ENCODE results near the gene RPRM. TPM values are rescaled to one million over a fixed set of nuclear protein-coding genes. Genes with fewer than 3 reads are reported as not detected.

Gene RPRM
- total RNA-seq, 4 donors from 2014 or later: 2.0 to 3.2 TPM; not detected in 2

DNA sequence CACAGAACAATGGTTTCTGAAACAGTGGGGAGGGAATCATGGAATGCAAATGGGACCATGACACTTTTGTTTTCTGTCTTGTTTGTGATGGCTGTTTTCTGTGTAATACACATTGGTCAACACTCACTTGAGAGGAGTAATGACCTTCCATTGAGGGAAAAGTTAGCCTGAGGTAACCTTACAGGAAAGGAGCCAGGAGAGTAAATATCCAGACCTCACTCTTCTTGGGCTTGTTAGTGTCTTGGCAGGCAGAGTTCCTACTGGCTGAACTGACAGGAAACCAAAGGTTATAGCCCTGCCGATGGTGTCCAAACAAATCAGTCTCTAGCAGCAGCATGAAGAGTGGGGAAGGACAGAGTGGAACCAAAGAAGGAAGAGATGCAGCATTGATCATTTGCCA, 17.2 kb upstream of the RPRM start:
- DNase-seq: no peak
- Histone ChIP-seq H3K4me1 (no peaks in the 10 kb centered on the region), H3K4me3 (no peak overlapping the region), H3K36me3 (no peaks in the 10 kb centered on the region), H3K27ac (no peak overlapping the region), H3K9me3 (no peaks in the 10 kb centered on the region), H3K27me3 (no peaks in the 10 kb centered on the region)
- TF ChIP-seq POLR2AphosphoS5 (IDR thresholded peaks at IDR 0.05) (no peak), POLR2A (IDR thresholded peaks at IDR 0.05) (no peak), EP300 (IDR thresholded peaks at IDR 0.05; ENCODE audit: low read depth) (no peak)
- TF ChIP-seq, protein P1, sequence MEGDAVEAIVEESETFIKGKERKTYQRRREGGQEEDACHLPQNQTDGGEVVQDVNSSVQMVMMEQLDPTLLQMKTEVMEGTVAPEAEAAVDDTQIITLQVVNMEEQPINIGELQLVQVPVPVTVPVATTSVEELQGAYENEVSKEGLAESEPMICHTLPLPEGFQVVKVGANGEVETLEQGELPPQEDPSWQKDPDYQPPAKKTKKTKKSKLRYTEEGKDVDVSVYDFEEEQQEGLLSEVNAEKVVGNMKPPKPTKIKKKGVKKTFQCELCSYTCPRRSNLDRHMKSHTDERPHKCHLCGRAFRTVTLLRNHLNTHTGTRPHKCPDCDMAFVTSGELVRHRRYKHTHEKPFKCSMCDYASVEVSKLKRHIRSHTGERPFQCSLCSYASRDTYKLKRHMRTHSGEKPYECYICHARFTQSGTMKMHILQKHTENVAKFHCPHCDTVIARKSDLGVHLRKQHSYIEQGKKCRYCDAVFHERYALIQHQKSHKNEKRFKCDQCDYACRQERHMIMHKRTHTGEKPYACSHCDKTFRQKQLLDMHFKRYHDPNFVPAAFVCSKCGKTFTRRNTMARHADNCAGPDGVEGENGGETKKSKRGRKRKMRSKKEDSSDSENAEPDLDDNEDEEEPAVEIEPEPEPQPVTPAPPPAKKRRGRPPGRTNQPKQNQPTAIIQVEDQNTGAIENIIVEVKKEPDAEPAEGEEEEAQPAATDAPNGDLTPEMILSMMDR (IDR thresholded peaks at IDR 0.05): no peak
- intact Hi-C loops (cut with DNase I; ENCODE audit: low total_unique reads): no loop called here
- in situ Hi-C loops (cut with MboI; ENCODE audit: low pct_ligation_motif_present in 1 of 4, low pct_unique_long_range_greater_than_20kb in 1 of 4, low sequenced_read_pairs in 3 of 4): loop anchor here in 1 of 4 donors (25.0 kb wide), 1 partner anchor 333 kb away; no protein-coding TSS in a partner anchor
- WGBS, 2 donors (ENCODE audit: low coverage in 1 of 2): 0 to 8% methylated on average over 1 of the region's 1 CpG

DNA sequence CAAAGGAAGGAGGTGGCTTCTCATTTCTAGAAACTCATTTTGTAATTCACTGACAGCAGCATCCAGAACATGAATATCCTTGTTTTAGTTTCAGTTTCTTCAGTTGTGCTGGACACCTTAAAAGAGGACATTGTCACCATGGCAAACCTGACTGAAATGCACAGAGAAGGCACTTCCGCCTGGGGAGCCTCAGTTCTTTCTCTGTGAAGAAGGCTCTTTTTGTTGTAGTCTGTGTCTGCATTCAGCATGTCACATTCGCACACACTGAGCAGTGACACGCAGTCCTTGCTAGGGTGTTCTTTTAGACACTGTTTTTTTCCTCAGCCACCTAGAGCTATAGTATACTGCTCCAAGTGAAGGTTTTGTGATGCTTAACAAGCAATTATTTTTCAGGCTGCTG, 9.5 kb upstream of the RPRM start:
- no peaks in the 10 kb centered on the region for H3K4me1 ChIP-seq
- TF ChIP-seq EP300 (IDR thresholded peaks at IDR 0.05; ENCODE audit: low read depth) (no peak), POLR2AphosphoS5 (IDR thresholded peaks at IDR 0.05) (no peak), POLR2A (IDR thresholded peaks at IDR 0.05) (no peak)
- TF ChIP-seq, protein P1 (IDR thresholded peaks at IDR 0.05): no peak
- intact Hi-C loops (cut with DNase I; ENCODE audit: low total_unique reads) (no loop called here), in situ Hi-C loops (cut with MboI; ENCODE audit: low pct_ligation_motif_present in 1 of 4, low pct_unique_long_range_greater_than_20kb in 1 of 4, low sequenced_read_pairs in 3 of 4) (loop anchor here in 1 of 4 donors (25.0 kb wide), 1 partner anchor 326 kb away; no protein-coding TSS in a partner anchor)
- H3K27me3 ChIP-seq: no peaks in the 10 kb centered on the region
- H3K9me3 ChIP-seq: no peaks in the 10 kb centered on the region
- H3K27ac ChIP-seq: no peak overlapping the region
- no peaks in the 10 kb centered on the region for H3K36me3 ChIP-seq
- H3K4me3 ChIP-seq: no peak overlapping the region
- no peak for DNase-seq
- WGBS, 2 donors (ENCODE audit: low coverage in 1 of 2): 80 to 87% methylated on average over 3 of the region's 3 CpGs

DNA sequence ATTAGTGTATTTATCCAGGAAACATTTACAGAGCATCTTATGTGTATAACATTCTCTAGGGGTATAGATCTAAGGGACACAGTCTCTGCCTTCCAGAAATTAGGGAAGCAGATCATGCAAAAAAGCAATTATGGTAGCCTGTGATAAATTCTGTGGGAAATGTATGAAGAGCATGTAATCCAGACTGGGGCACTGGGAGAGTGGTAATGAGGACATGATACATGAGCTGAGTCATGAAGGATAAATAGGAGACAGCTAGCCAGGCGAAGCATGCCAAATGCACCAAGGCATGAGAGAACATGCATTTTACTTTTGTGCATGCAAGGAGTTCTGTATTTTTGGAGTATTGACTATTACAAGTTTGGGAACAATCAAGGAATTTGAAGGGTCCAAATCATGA, 8.9 kb upstream of the RPRM start:
- H3K9me3 ChIP-seq: no peaks in the 10 kb centered on the region
- no peaks in the 10 kb centered on the region for H3K36me3 ChIP-seq
- no peak for DNase-seq
- no peak overlapping the region for H3K4me3 ChIP-seq
- no peaks in the 10 kb centered on the region for H3K4me1 ChIP-seq
- no peak overlapping the region for H3K27ac ChIP-seq
- intact Hi-C loops (cut with DNase I; ENCODE audit: low total_unique reads) (no loop called here), in situ Hi-C loops (cut with MboI; ENCODE audit: low pct_ligation_motif_present in 1 of 4, low pct_unique_long_range_greater_than_20kb in 1 of 4, low sequenced_read_pairs in 3 of 4) (loop anchor here in 1 of 4 donors (25.0 kb wide), 1 partner anchor 325 kb away; no protein-coding TSS in a partner anchor)
- WGBS, 2 donors (ENCODE audit: low coverage in 1 of 2): 83 to 100% methylated on average over 1 of the region's 1 CpG
- H3K27me3 ChIP-seq: peaks cover 2% of the 10 kb centered on the region
- no peak for TF ChIP-seq EP300 (IDR thresholded peaks at IDR 0.05; ENCODE audit: low read depth)
- TF ChIP-seq POLR2AphosphoS5 (IDR thresholded peaks at IDR 0.05): no peak
- no peak for TF ChIP-seq POLR2A (IDR thresholded peaks at IDR 0.05)
- TF ChIP-seq, protein P1 (IDR thresholded peaks at IDR 0.05): no peak

DNA sequence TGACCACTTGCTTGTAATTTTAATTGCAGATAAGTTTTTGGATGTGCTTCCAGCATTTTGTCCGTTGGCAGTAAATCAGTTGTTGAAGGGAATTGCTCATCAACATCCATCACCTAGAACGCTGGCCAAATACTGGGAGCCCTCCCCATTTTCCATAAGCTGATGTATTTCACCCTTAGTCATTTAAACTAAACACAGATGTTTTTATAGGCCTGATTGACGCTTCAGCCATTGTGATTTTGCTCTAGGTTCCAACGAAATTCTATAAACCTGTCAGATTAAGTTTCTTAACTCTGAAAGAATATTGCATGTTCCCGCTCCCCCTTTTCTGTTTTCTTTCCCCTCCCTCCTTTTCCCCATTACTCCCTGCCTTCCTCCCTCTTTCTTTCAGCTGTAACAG, 1.0 kb upstream of the RPRM start:
- no peak overlapping the region for H3K4me3 ChIP-seq
- intact Hi-C loops (cut with DNase I; ENCODE audit: low total_unique reads) (no loop called here), in situ Hi-C loops (cut with MboI; ENCODE audit: low pct_ligation_motif_present in 1 of 4, low pct_unique_long_range_greater_than_20kb in 1 of 4, low sequenced_read_pairs in 3 of 4) (loop anchor here in 1 of 4 donors (25.0 kb wide), 1 partner anchor 317 kb away; no protein-coding TSS in a partner anchor)
- TF ChIP-seq EP300 (IDR thresholded peaks at IDR 0.05; ENCODE audit: low read depth) (no peak), POLR2AphosphoS5 (IDR thresholded peaks at IDR 0.05) (no peak), POLR2A (IDR thresholded peaks at IDR 0.05) (no peak)
- TF ChIP-seq, protein P1 (IDR thresholded peaks at IDR 0.05): no peak
- peaks cover 65% of the 10 kb centered on the region for H3K27me3 ChIP-seq
- no peaks in the 10 kb centered on the region for H3K9me3 ChIP-seq
- peak overlapping the region in 1 of 4 donors; percentile 24 for H3K27ac ChIP-seq
- 34 to 43% methylated on average over 4 to 5 of the region's 5 CpGs for WGBS, 2 donors (ENCODE audit: low coverage in 1 of 2)
- no peaks in the 10 kb centered on the region for H3K36me3 ChIP-seq
- no peak for DNase-seq
- H3K4me1 ChIP-seq: peaks cover 3 to 25% (median 19%) of the 10 kb centered on the region in 4 donors
